Mammary epithelial cell (primary cell): ENCODE measurements around the gene TCTN3.

Experiments
- EZH2 ChIP-seq: IDR thresholded peaks from 2 replicates; pipeline ENCODE4 v1.6.1; 2012; ENCODE audit warnings: low read length, inconsistent platforms, borderline replicate concordance
- TF ChIP-seq, protein P1 (sequence below), 2 donors: IDR thresholded peaks in 1 of 2; conservative IDR thresholded peaks in 1 of 2; 2 replicates each; pipeline ENCODE4 v1.5.1; 2011 to 2012; ENCODE audit warnings: inconsistent platforms in 2 of 2, low read length in 2 of 2, mild to moderate bottlenecking in 2 of 2, control low read depth in 1 of 2, low read depth in 1 of 2; ENCODE audit not compliant: insufficient read depth in 1 of 2; ENCODE audit errors: extremely low read depth in 1 of 2

DNA sequence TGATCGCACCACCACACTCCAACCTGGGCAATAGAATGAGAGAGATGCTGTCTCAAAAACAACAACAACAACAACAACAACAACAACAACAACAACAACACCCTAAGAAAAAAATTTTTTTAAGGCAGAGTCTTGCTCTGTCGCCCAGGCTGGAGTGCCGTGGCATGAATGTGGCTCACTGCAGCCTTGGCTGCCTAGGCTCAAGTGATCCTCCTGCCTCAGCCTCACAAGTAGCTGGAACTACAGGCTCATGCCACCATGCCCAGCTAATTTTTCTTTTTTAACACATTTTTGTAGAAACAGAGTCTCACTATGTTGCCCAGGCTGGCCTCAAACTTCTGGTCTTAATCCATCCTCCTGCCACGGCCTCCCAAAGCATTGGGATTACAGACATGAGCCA lies 55.8 kb downstream of the TCTN3 start:
- TF ChIP-seq, protein P1, sequence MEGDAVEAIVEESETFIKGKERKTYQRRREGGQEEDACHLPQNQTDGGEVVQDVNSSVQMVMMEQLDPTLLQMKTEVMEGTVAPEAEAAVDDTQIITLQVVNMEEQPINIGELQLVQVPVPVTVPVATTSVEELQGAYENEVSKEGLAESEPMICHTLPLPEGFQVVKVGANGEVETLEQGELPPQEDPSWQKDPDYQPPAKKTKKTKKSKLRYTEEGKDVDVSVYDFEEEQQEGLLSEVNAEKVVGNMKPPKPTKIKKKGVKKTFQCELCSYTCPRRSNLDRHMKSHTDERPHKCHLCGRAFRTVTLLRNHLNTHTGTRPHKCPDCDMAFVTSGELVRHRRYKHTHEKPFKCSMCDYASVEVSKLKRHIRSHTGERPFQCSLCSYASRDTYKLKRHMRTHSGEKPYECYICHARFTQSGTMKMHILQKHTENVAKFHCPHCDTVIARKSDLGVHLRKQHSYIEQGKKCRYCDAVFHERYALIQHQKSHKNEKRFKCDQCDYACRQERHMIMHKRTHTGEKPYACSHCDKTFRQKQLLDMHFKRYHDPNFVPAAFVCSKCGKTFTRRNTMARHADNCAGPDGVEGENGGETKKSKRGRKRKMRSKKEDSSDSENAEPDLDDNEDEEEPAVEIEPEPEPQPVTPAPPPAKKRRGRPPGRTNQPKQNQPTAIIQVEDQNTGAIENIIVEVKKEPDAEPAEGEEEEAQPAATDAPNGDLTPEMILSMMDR (conservative IDR thresholded peaks at IDR 0.05 in 1 of 2, IDR thresholded peaks at IDR 0.05 in 1 of 2; ENCODE audit: extremely low read depth in 1 of 2, insufficient read depth in 1 of 2, low read depth in 1 of 2, low read length in 2 of 2): no peak
- no peak for TF ChIP-seq EZH2
